AG20443 (cell line): ENCODE results near the gene AIG1.

Source experiments
- DNase-seq: peaks from one replicate; pipeline ENCODE4 v3.0.0; 2012; ENCODE audit warnings: low spot score, mixed read lengths

AIG1 gene

GRCh38 chr6:143195349-143195845 lies 134.7 kb downstream of the AIG1 start:
- DNase-seq, result no peak

GRCh38 chr6:143196525-143197225 lies 136.0 kb downstream of the AIG1 start:
- peak; percentile 35 for DNase-seq

- DNase-seq, result peak; percentile 29
These were observed 136.7 kb downstream of the AIG1 start for GRCh38 chr6:143197377-143197776.

GRCh38 chr6:143198312-143198711 lies 137.6 kb downstream of the AIG1 start:
- DNase-seq, result no peak

- no peak for DNase-seq
These were observed 138.6 kb downstream of the AIG1 start for GRCh38 chr6:143199291-143199690.

- DNase-seq, result no peak
These were observed 139.6 kb downstream of the AIG1 start for GRCh38 chr6:143200167-143200770.

- DNase-seq, result no peak
These were observed 143.4 kb downstream of the AIG1 start for GRCh38 chr6:143204045-143204444.

GRCh38 chr6:143205131-143205535 lies 144.4 kb downstream of the AIG1 start:
- no peak for DNase-seq

- no peak for DNase-seq
These were observed 144.9 kb downstream of the AIG1 start for GRCh38 chr6:143205585-143205984.

GRCh38 chr6:143205991-143206390 lies 145.3 kb downstream of the AIG1 start:
- DNase-seq, result peak; percentile 34

GRCh38 chr6:143206550-143206949 lies 145.9 kb downstream of the AIG1 start:
- DNase-seq, result no peak

GRCh38 chr6:143210420-143210819 lies 149.7 kb downstream of the AIG1 start:
- DNase-seq, result no peak

GRCh38 chr6:143213859-143214376 lies 153.2 kb downstream of the AIG1 start:
- no peak for DNase-seq

GRCh38 chr6:143215363-143215762 lies 154.7 kb downstream of the AIG1 start:
- DNase-seq, result peak; percentile 29

- no peak for DNase-seq
These were observed 155.1 kb downstream of the AIG1 start for GRCh38 chr6:143215771-143216170.

- DNase-seq, result no peak
These were observed 157.5 kb downstream of the AIG1 start for GRCh38 chr6:143218233-143218632.

- no peak for DNase-seq
These were observed 161.0 kb downstream of the AIG1 start for GRCh38 chr6:143221698-143222097.

GRCh38 chr6:143222310-143222709 lies 161.6 kb downstream of the AIG1 start:
- no peak for DNase-seq

- no peak for DNase-seq
These were observed 162.1 kb downstream of the AIG1 start for GRCh38 chr6:143222801-143223231.

- DNase-seq, result peak; percentile 31
These were observed 163.2 kb downstream of the AIG1 start for GRCh38 chr6:143223895-143224294.

- no peak for DNase-seq
These were observed 163.8 kb downstream of the AIG1 start for GRCh38 chr6:143224516-143224915.

GRCh38 chr6:143225929-143226328 lies 165.2 kb downstream of the AIG1 start:
- no peak for DNase-seq

- DNase-seq, result no peak
These were observed 167.0 kb downstream of the AIG1 start for GRCh38 chr6:143227675-143228074.
